ENCODE results near the gene CEP89. TPM values are rescaled to one million over a fixed set of nuclear protein-coding genes. Genes with fewer than 3 reads are reported as not detected.
"Not testable (repeated sequence)": the region's sequence is repeated elsewhere in the genome, so short reads cannot be mapped to it uniquely, and the experiment has no call there.

Gene CEP89
- total RNA-seq, 1 donor from 2014 or later = 24.9 TPM

DNA sequence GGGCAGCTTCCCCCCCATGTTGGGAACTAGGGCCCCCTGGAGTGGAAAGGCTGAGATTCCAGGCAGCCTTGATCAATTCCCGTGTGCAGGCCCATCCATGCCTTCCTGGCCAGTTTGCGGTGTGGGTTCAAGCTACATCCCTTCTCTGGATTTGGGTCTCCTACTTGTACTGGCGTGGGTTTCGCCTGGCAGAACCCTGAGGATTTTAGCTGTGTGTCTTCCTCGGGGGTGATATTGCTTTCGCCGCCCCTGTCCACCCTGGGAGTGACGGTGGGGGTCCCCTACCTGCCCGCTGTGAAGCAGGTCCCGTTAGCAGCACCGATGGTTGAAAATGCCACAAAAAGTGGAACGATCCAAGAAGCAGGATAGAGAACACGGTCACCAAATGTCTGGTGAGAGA, 113.6 kb downstream of the CEP89 start:
- no peak for DNase-seq (ENCODE audit: low spot score in 2 of 2)

DNA sequence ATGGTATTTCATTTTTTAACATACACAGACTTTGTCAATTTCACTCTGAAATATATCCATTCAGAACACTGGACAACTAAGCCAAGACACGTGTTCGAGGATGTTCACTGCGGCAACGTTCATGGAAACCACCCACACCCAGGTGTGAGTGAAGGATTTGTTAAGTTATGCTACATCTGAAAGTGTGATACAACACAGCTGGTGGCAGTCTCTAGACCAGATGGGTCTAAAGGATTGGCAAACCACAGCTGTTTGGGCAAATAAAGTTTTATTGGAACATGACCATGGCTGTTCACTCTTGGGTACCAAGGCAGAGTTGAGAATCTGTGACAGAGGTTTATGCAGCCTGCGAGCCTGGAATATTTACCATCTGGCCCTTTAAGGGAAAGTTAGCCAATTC, 114.2 kb downstream of the CEP89 start:
- DNase-seq (ENCODE audit: low spot score in 2 of 2) = no peak
- no peak for FAIRE-seq

More for the DNA sequence above, 113.6 kb downstream of the CEP89 start:
- no peak for FAIRE-seq

DNA sequence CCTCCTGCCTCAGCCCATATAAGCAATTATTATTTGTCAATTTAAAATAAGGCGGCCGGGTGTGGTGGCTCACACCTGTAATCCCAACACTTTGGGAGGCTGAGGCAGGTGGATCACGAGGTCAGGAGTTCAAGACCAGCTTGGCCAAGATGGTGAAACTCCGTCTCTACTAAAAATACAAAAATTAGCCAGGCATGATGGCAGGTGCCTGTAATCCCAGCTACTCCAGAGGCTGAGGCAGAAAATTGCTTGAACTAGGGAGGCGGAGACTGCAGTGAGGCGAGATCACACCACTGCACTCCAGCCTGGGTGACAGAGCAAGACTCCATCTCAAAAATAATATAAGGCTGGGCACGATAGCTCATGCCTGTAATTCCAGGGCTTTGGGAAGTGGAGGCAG, 114.9 kb downstream of the CEP89 start:
- not testable (repeated sequence) for FAIRE-seq; DNase-seq (ENCODE audit: low spot score in 2 of 2)

DNA sequence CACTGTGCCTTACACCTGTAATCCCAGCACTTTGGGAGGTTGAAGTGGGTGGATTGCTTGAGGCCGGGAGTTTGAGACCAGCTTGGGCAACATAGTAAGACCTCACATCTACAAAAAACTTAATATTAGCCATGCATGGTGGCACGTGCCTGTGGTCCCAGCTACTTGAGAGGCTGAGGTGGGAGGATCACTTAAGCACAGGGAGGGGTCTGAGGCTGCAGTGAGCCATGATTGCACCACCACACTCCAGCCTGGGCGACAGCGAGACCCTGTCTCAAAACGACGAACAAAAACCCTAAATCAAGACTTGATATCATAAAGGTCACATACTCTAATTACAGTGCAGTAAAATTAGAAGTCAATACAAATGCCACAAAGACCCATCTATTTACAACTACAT, 119.5 kb downstream of the CEP89 start:
- FAIRE-seq = no peak
- no peak for DNase-seq (ENCODE audit: low spot score in 2 of 2)

DNA sequence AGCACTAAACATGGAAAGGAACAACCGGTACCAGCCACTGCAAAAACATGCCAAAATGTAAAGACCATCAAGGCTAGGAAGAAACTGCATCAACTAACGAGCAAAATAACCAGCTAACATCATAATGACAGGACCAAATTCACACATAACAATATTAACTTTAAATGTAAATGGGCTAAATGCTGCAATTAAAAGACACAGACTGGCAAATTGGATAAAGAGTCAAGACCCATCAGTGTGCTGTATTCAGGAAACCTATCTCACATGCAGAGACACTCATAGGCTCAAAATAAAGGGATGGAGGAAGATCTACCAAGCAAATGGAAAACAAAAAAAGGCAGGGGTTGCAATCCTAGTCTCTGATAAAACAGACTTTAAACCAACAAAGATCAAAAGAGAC, 123.7 kb downstream of the CEP89 start:
- DNase-seq (ENCODE audit: low spot score in 2 of 2); FAIRE-seq: not testable (repeated sequence)

DNA sequence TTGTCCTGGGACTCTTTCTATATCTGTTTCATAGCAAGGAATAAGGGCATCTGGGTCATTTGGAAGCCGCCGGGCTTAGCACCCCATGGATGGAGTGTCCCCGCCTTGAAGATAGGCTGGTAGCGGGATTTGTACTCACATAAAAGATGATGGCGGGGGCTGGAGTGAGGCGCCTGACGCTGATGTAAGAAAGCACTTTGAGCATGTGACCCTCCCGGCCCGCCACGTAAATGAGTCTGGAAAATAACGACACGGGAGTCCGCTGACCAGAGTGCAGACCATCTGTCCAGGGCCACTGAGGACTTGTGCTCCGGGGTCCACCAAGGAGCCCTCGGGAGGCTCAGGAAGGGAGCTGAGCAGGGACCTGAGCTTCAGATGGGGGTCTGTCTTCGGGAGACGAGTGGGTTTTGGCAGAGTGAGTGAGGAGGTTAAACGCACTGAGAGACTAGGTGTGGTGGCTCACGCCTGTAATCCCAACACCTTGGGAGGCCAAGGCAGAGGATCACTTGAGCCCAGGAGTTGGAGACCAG, 128.0 kb downstream of the CEP89 start:
- DNase-seq (ENCODE audit: low spot score in 2 of 2) = no peak
- FAIRE-seq = no peak

DNA sequence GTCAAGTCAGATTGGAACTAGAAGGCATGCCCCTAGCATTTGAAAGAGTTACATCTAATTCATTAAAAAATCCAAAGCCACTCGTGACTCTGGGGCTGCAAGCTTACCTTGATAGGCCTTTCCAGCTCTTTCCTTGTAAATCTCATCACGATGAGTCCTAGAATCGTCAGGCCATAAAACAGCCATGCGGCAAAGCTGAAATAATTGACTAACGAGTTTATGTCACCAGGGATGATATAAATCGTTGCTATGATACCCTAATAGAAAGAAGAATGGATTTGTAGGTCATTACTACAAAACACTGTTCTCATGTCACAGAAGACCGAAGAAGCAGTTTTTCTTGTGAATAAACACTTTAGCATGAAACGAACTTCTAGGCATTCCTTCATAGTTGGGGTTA, 129.7 kb downstream of the CEP89 start:
- no peak for DNase-seq (ENCODE audit: low spot score in 2 of 2)
- FAIRE-seq = no peak

DNA sequence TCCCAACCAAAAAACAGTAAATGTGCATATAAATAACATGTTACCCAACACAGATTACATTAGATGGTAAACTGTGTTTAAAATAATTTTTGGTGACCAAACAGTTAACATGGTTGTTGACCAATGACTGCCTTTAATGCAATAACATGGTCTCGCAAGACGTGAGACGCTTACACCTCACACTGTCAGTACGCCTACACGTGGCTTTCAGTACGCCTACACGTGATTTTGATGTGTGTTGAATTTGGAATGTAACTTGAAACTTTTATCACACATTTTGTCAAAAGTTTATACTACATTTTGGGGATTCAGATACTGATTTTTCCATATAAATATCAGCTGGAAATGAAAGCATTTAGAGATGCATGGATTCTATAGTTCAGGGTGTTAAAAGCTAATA, 134.2 kb downstream of the CEP89 start:
- no peak for DNase-seq (ENCODE audit: low spot score in 2 of 2)
- no peak for FAIRE-seq

DNA sequence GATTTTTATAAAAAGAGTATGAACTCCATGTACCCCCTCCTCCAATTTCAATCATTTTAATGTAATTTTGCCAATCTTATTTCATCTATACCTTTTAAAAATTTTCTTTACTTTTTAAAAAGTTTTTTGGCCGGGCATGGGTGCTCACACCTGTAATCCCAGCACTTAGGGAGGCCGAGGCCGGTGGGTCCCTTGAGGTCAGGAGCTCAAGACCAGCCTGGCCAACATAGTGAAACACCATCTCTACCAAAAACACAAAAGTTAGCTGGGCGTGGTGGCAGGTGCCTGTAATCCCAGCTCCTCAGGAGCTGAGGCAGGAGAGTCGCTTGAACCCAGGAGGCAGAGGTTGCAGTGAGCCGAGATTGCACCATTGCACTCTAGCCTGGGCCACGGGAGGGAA, 138.4 kb downstream of the CEP89 start:
- not testable (repeated sequence) for FAIRE-seq; DNase-seq (ENCODE audit: low spot score in 2 of 2)

DNA sequence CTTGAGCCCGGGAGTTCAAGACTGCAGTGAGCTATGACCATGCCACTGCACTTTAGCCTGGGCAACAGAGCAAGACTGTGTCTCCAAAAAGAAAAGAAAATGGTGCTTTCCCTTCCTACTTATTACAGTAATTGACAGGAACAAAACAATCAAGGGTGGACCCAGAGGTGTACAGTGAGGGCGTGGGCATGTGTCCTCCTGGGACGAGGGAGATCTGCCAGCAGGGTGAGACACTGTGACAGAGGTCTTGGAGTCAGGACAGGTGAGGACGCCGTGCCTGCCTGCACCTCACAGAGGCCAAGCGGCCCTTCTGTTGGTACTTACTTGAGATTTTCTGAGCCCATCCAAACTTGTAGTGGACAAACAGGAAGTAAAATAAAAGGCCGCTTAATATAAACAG, 138.9 kb downstream of the CEP89 start:
- not testable (repeated sequence) for DNase-seq (ENCODE audit: low spot score in 2 of 2); FAIRE-seq

DNA sequence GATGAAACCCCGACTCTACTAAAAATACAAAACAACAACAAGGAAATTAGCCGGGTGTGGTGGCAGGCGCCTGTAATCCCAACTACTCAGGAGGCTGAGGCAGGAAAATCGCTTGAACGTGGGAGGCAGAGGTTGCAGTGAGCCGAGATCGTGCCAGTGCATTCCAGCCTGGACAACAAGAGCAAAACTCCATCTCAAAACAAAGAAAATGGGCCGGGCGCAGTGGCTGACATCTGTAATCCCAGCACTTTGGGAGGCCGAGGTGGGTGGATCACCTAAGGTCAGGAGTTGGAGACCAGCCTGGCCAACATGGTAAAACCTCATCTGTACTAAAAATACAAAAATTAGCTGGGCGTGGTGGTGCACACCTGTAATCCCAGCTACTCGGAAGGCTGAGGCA, 139.7 kb downstream of the CEP89 start:
- FAIRE-seq = not testable (repeated sequence)

DNA sequence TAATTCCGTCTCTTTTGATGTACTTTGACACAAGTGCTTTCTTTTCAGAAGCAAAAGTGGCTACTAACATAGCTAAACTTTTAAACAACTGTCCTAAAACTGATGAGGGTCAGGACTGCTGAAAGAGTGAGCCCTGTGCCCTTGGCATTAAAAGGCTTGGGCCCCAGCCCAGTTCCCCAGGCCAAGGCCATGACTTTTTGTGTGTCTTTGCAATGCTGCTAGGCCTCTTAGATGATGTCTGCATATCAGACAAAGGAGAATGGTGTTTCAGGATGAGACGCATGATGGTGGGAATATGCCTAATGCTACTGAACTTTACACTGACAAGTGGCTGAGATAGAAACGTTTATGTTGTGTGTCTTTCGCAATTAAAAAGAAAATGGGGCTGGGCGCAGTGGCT, 140.1 kb downstream of the CEP89 start:
- DNase-seq (ENCODE audit: low spot score in 2 of 2) = no peak
- FAIRE-seq = no peak

More for the DNA sequence above, 139.7 kb downstream of the CEP89 start:
- DNase-seq (ENCODE audit: low spot score in 2 of 2) = not testable (repeated sequence)

DNA sequence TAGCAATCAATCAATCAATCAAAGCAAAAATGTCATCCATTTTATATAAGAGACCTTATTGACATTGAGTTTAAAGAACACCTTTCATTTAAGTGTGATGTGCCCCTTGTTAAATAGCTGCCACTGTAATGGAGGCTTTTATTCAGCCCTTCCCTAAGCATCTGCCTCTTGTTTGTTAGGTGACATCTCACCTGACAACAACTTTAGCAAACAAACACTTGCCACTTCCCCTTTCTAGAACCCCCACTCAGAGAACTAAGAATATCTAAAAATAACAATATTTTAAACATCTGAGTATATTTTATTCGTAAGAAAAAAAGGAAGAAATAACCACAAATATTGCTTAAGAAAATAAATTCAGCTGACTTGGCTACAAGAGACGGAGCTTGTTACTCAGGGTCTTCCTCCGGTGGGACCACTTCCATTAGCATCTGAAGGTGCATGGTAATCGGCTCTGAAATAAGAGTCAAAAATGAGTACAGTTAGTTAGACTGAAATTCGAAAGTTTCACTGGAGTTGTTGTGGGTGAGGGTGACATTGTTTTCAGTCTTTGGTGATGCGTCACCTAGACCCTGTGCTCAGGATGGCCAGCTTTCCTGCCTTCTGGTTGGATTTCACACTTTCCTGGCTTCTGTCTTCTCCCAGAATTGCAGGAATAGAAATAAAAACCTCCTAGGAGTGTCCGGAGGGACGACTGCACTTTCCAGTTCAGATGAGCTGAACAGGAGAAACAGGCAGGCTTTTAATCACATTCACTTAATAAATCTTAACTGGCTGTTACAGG, 141.3 kb downstream of the CEP89 start:
- FAIRE-seq = no peak
- DNase-seq (ENCODE audit: low spot score in 2 of 2) = no peak

DNA sequence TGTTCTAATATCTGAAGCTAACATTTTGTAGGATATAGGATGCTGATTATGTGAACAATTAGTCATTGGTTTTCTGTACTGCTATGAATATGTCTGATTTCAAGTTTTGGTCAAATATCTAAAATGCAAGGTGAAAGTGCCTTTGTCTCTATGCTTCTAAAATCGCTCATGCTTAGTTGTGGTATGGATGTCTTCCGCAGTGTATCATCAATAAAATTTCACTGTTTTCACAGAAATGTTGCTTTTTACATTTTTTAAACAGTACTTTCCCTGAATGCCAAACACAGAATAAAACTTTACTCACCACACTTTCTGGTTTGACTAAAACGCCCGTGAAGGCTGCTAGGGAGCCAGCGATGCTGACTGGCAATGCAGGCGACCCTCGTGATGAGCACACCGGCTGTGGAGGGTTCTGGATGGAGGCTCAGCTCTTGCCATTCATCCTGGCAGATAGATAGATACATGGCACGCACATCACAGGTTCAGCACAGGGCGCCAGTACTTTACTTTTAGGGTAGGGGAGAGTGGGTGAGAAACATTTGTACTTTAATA, 142.3 kb downstream of the CEP89 start:
- FAIRE-seq = no peak
- no peak for DNase-seq (ENCODE audit: low spot score in 2 of 2)

DNA sequence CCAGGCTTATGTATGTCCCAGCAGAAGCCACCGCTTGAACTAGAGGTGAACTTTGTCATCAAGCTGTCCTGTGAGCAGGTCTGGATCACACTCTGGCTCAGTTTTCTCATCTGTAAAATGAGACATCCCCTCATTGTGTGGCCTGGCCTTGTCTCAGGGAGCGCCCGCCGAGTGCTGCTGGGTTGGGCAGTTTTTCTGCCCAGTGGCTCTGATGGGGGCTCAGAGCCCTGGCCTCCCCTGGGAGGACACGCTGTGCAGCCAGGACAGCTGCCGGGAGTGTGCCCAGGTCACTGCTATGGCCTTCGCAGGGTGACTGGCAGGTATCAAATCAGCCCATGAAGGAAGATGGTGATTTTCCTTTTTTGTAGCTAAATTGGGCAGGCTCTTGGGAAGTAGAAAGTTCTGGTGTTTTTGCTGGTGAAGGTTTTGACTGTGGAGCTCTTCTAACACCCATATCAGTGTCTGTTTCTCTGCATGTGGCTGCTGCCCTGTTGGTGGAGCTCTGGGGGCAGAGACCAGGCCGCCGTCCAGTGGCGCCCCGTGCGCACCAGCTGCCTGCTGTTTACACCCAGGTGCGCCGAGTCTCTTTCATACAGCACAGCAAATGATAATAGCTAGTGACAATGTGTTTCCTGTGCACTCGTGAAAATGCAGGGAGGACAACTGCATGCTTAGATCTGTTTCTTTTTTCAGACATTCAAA, 143.0 kb downstream of the CEP89 start:
- DNase-seq (ENCODE audit: low spot score in 2 of 2) (no peak), FAIRE-seq (no peak)

DNA sequence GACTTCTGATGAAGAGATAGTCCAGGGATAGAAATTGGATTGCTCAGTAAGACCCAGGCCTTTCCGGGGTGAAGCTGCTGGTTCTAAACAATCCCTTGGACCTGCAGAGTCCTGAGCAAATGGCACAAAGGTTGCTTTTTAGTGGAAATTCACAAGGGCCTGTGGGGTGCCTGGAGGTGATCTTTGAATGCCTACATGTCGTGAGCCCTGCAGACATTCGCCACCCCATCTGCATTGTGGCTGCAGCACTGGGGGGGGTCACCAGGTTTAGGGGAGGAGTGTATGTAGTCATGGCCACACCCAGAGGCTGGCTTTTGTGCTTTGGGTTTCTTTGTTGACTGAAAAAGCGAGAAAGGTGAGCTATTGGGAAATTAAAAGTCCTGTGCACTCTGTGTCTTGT, 143.6 kb downstream of the CEP89 start:
- DNase-seq (ENCODE audit: low spot score in 2 of 2) (no peak), FAIRE-seq (no peak)

Small RNA genes within 50 kb of the gene (small RNA-seq; reads per million reads assigned to genes)
- not detected for gene RN7SKP22

Other genes with a start within 250 kb of the CEP89 start
- gene SLC7A9, start 102.2 kb downstream of the CEP89 start, total RNA-seq = 1.6 TPM
- gene FAAP24, start 284 bp upstream of the CEP89 start, total RNA-seq = 1.6 TPM
- 1.6 TPM for gene RHPN2, start 92.9 kb upstream of the CEP89 start, total RNA-seq
- gene GPATCH1, start 109.2 kb upstream of the CEP89 start, total RNA-seq = 15.5 TPM
- not detected for gene WDR88, start 160.2 kb upstream of the CEP89 start, total RNA-seq
- gene LRP3, start 222.4 kb upstream of the CEP89 start, total RNA-seq = 93.8 TPM